Measurements from ENCODE around the gene SDK1. TPM values are rescaled to one million over a fixed set of nuclear protein-coding genes. Genes with fewer than 3 reads are reported as not detected.

SDK1 gene
- total RNA-seq, 1 experiment from 2014 or later = 20.0 TPM

DNA sequence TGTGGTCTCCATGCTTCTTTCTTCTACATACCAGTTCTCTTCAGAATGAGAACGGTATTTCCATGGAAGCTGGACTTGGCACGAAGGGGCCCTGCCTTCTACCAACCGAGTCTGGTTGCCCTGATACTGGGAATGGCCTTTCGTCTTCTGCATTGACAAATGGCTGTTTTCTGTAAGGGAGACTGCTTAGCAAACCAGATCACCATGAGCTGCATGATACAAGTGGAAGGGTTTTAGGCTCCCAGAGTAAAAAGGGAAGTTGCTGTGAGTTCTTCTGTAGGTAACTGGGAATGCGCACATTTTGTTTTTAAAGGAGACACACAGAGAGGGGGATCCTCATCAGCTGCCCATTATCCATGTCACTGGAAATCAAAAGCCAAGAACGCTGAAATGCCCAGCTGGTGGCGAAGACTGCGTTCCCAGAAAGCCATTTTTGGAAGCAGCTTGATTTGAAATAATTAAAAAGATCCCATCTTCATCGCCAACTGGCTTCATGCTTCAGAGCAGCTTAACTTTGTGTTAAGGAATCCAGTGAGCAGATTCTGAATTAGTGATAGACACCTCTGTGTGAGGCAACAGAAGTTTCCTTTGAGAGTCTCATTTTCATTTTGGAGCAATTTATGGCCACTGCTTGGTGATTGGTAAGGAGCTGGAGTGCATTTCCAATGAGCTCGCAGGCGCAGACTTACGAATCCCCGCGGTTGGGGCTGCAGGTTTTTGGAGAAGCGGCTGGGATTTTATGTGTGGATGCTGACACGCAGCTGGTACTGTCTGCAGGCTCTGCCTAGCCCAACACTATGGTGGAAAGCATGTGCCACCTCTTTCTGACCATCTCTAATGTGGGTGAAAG lies 708.4 kb downstream of the SDK1 start:
- H3K27me3 Mint-ChIP-seq (ENCODE audit: unreplicated experiment) = no peaks in the 10 kb centered on the region
- TF ChIP-seq, protein P1, sequence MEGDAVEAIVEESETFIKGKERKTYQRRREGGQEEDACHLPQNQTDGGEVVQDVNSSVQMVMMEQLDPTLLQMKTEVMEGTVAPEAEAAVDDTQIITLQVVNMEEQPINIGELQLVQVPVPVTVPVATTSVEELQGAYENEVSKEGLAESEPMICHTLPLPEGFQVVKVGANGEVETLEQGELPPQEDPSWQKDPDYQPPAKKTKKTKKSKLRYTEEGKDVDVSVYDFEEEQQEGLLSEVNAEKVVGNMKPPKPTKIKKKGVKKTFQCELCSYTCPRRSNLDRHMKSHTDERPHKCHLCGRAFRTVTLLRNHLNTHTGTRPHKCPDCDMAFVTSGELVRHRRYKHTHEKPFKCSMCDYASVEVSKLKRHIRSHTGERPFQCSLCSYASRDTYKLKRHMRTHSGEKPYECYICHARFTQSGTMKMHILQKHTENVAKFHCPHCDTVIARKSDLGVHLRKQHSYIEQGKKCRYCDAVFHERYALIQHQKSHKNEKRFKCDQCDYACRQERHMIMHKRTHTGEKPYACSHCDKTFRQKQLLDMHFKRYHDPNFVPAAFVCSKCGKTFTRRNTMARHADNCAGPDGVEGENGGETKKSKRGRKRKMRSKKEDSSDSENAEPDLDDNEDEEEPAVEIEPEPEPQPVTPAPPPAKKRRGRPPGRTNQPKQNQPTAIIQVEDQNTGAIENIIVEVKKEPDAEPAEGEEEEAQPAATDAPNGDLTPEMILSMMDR (IDR thresholded peaks at IDR 0.05; ENCODE audit: unreplicated experiment) = no peak
- no peak overlapping the region for H3K27ac Mint-ChIP-seq (ENCODE audit: unreplicated experiment)
- H3K4me1 Mint-ChIP-seq (ENCODE audit: low read depth, unreplicated experiment) = no peaks in the 10 kb centered on the region
- no TSS peak for BruUV-seq (replicated peaks)
- intact Hi-C loops (cut with micrococcal nuclease; ENCODE audit: unreplicated experiment) = no loop called here
- CTCF ChIA-PET = interaction anchor here (0.6 to 0.7 kb wide), 2 partner anchors 9 to 362 kb away, joined by 3 to 8 read pairs; no protein-coding TSS in a partner anchor
- no peak for DNase-seq
- no peak overlapping the region for H3K4me3 Mint-ChIP-seq (ENCODE audit: low read depth, unreplicated experiment)
- no peaks in the 10 kb centered on the region for H3K36me3 Mint-ChIP-seq (ENCODE audit: insufficient read depth, unreplicated experiment)
- H3K9me3 Mint-ChIP-seq (ENCODE audit: low read depth, unreplicated experiment) = no peaks in the 10 kb centered on the region

DNA sequence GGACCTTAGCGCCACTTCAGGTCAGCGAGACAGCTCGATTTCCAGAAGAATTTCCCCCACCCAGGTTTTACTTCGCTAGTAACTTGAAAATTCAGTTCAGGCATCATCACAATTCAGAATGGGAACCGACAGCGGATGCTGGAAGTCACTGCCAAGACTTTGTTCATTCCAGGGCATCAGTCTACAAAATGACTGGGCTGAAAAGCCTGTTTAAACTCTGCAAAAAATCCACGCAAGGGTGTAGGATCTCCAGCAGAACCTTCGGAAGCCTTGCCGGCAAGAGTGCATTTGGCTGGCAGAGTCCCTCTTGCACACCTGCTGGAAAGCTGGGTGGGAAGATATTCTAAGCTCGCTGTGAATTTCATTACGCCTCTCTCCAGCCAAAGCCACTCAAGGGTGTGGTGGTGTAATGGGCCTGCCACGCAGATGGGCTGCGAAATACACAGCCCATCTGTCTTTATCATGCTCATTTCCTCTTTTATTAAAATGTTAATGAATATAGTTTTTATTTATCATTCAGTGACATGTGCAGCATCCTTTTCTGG lies 709.1 kb downstream of the SDK1 start:
- Mint-ChIP-seq H3K27me3 (ENCODE audit: unreplicated experiment) (no peaks in the 10 kb centered on the region), H3K4me1 (ENCODE audit: low read depth, unreplicated experiment) (no peaks in the 10 kb centered on the region), H3K36me3 (ENCODE audit: insufficient read depth, unreplicated experiment) (no peaks in the 10 kb centered on the region), H3K4me3 (ENCODE audit: low read depth, unreplicated experiment) (no peak overlapping the region), H3K27ac (ENCODE audit: unreplicated experiment) (no peak overlapping the region), H3K9me3 (ENCODE audit: low read depth, unreplicated experiment) (no peaks in the 10 kb centered on the region)
- DNase-seq = no peak
- no TSS peak for BruUV-seq (replicated peaks)
- intact Hi-C loops (cut with micrococcal nuclease; ENCODE audit: unreplicated experiment) = no loop called here
- TF ChIP-seq, protein P1 (IDR thresholded peaks at IDR 0.05; ENCODE audit: unreplicated experiment) = no peak
- CTCF ChIA-PET = no interaction called here

DNA sequence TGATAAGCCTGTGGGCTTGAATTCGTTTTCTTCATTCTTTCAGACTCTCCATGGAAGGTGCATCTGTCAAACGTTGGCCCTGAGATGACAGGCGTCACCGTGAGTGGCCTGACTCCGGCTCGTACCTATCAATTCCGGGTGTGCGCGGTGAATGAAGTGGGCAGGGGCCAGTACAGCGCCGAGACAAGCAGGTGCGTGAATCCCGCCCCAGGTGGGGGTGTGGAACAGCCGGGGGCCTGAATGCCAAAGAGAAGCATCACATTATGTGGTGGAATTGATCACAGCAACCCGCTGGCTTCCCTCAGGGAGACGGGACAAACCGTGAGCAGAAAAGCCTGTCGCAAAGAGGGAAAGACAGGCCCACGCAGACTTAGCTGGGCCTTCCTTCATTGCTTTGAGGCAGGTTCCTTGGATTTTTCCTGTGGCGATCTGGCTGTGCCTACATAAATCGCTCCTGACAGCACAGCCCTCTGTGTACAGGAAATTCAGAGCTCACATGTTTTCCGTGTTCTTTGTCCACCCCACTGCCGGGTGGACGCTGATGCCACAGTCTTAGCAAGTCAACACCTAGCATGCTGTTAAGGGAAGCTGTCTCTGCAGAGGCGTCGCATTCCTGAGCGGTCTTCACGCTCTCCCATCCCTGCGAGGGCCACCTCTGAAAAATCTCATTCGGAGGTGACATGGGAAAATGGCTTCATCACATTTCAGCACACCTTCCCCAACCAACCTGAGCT lies 710.0 kb downstream of the SDK1 start:
- BruUV-seq (replicated peaks) = no TSS peak
- no peaks in the 10 kb centered on the region for H3K36me3 Mint-ChIP-seq (ENCODE audit: insufficient read depth, unreplicated experiment)
- intact Hi-C loops (cut with micrococcal nuclease; ENCODE audit: unreplicated experiment) = no loop called here
- no peaks in the 10 kb centered on the region for H3K4me1 Mint-ChIP-seq (ENCODE audit: low read depth, unreplicated experiment)
- DNase-seq = no peak
- H3K9me3 Mint-ChIP-seq (ENCODE audit: low read depth, unreplicated experiment) = no peaks in the 10 kb centered on the region
- H3K27ac Mint-ChIP-seq (ENCODE audit: unreplicated experiment) = no peak overlapping the region
- CTCF ChIA-PET = no interaction called here
- H3K4me3 Mint-ChIP-seq (ENCODE audit: low read depth, unreplicated experiment) = no peak overlapping the region
- H3K27me3 Mint-ChIP-seq (ENCODE audit: unreplicated experiment) = no peaks in the 10 kb centered on the region
- TF ChIP-seq, protein P1 (IDR thresholded peaks at IDR 0.05; ENCODE audit: unreplicated experiment) = no peak

DNA sequence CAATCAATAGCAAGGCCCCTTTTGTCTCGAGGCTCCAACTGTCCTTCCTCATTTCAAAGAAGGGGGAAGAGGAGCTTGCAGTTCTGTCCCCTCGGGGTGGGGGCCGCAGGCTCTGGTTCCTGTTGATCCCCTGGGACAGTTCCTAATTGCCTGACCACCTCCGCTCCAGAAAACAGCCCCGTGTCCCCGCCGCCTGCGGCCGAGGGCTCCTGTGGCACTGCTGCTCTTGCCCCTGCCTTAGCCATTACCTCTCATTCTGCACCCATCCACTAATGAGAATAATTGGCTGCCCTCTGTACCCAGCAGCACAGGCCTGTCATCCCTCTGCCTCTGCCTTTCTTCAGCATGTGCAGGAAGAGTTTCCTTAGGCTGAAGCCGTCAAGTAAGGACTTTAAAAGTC lies 712.7 kb downstream of the SDK1 start:
- CTCF ChIA-PET = interaction anchor here (1.0 kb wide), 1 partner anchor 440 kb away, joined by 3 read pairs; no protein-coding TSS in a partner anchor
- peaks cover 6% of the 10 kb centered on the region for H3K9me3 Mint-ChIP-seq (ENCODE audit: low read depth, unreplicated experiment)
- no peaks in the 10 kb centered on the region for H3K36me3 Mint-ChIP-seq (ENCODE audit: insufficient read depth, unreplicated experiment)
- no peaks in the 10 kb centered on the region for H3K27me3 Mint-ChIP-seq (ENCODE audit: unreplicated experiment)
- DNase-seq = no peak
- TF ChIP-seq, protein P1 (IDR thresholded peaks at IDR 0.05; ENCODE audit: unreplicated experiment) = no peak
- no peaks in the 10 kb centered on the region for H3K4me1 Mint-ChIP-seq (ENCODE audit: low read depth, unreplicated experiment)
- BruUV-seq (replicated peaks) = no TSS peak
- intact Hi-C loops (cut with micrococcal nuclease; ENCODE audit: unreplicated experiment) = no loop called here
- no peak overlapping the region for H3K27ac Mint-ChIP-seq (ENCODE audit: unreplicated experiment)
- no peak overlapping the region for H3K4me3 Mint-ChIP-seq (ENCODE audit: low read depth, unreplicated experiment)
